Nephron (organoid): ENCODE data around the gene C1orf105.
"Not testable (repeated sequence)": the region's sequence is repeated elsewhere in the genome, so short reads cannot be mapped to it uniquely, and the experiment has no call there.

ENCODE experiments used
- H3K27ac Mint-ChIP-seq, 3 experiments: 2 replicates each; pipeline ENCODE4 v1.8.0; 2020; ENCODE audit warnings: mixed read lengths in 3 of 3, mild to moderate bottlenecking in 2 of 3, moderate library complexity in 1 of 3
- H3K27me3 Mint-ChIP-seq: 2 replicates; pipeline ENCODE4 v1.8.0; 2021; ENCODE audit warnings: low read depth, mild to moderate bottlenecking, moderate library complexity, mixed read lengths
- H3K36me3 Mint-ChIP-seq: 2 replicates; pipeline ENCODE4 v1.8.0; 2020; ENCODE audit warnings: low read depth, mixed read lengths
- H3K4me1 Mint-ChIP-seq: 2 replicates; pipeline ENCODE4 v1.8.0; 2020; ENCODE audit warnings: mixed read lengths
- H3K4me3 Mint-ChIP-seq, 3 experiments: 2 replicates each; pipeline ENCODE4 v1.8.0; 2020; ENCODE audit warnings: mild to moderate bottlenecking in 3 of 3, mixed read lengths in 3 of 3, moderate library complexity in 2 of 3
- H3K9me3 Mint-ChIP-seq: 2 replicates; pipeline ENCODE4 v1.8.0; 2020; ENCODE audit warnings: mixed read lengths
- TF ChIP-seq, protein P1 (sequence below), 3 experiments: fragments of 200-600 bp; sonication (generic); IDR thresholded peaks; one replicate each; pipeline ENCODE4 v1.5.0; 2021; ENCODE audit warnings: antibody characterized with exemption in 3 of 3; ENCODE audit not compliant: unreplicated experiment in 3 of 3

The C1orf105 gene

DNA sequence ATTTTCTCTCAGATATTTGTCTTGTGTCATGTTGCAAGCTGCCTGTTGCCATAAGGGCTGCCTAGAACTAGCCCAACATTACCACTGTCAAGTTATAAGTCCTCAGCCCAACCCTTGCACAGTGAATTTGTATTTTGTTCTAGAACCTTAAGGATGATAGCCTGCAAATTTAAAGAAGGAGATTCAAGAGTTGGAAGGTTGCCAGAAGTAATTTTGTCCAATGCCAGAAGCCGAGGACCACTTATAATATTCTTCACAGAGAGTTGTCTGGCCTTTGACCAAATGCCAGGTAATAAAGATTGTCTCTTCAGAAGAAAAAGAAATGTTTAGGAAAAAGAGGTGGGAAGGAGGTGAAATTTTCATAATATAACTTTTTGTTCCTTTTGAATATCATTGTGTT is 71.9 kb downstream of the C1orf105 start:
- Mint-ChIP-seq H3K27ac (no peak overlapping the region), H3K4me1 (peaks cover 12% of the 10 kb centered on the region), H3K9me3 (no peaks in the 10 kb centered on the region), H3K4me3 (no peak overlapping the region), H3K36me3 (no peaks in the 10 kb centered on the region), H3K27me3 (peaks cover 9% of the 10 kb centered on the region)
- TF ChIP-seq, protein P1, sequence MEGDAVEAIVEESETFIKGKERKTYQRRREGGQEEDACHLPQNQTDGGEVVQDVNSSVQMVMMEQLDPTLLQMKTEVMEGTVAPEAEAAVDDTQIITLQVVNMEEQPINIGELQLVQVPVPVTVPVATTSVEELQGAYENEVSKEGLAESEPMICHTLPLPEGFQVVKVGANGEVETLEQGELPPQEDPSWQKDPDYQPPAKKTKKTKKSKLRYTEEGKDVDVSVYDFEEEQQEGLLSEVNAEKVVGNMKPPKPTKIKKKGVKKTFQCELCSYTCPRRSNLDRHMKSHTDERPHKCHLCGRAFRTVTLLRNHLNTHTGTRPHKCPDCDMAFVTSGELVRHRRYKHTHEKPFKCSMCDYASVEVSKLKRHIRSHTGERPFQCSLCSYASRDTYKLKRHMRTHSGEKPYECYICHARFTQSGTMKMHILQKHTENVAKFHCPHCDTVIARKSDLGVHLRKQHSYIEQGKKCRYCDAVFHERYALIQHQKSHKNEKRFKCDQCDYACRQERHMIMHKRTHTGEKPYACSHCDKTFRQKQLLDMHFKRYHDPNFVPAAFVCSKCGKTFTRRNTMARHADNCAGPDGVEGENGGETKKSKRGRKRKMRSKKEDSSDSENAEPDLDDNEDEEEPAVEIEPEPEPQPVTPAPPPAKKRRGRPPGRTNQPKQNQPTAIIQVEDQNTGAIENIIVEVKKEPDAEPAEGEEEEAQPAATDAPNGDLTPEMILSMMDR (IDR thresholded peaks at IDR 0.05; ENCODE audit: unreplicated experiment in 3 of 3), result no peak

DNA sequence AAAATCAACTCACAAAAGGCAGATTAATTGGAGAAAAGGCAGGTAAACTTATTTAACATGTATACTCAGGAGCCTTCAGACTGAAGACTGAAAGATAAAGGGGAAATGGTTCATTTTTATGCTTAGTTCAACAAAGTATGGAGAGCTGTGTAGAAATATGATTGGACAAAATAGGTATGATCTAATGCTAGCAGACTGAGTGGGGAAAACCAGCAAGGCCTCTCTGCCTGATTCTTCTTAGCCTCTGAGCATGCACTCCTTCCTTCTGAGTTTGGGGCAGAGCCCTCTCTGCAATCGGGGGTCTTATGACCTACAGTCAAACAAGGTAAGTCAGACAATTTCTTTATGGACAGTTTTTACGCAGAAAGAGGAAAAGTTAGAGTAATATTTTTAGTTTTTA is 73.7 kb downstream of the C1orf105 start:
- no peak overlapping the region for H3K4me3 Mint-ChIP-seq
- no peaks in the 10 kb centered on the region for H3K36me3 Mint-ChIP-seq
- H3K27ac Mint-ChIP-seq, result peak overlapping the region in 2 of 3 experiments; percentile 39
- H3K9me3 Mint-ChIP-seq, result no peaks in the 10 kb centered on the region
- peaks cover 9% of the 10 kb centered on the region for H3K27me3 Mint-ChIP-seq
- TF ChIP-seq, protein P1 (IDR thresholded peaks at IDR 0.05; ENCODE audit: unreplicated experiment in 3 of 3), result no peak
- peaks cover 23% of the 10 kb centered on the region for H3K4me1 Mint-ChIP-seq

DNA sequence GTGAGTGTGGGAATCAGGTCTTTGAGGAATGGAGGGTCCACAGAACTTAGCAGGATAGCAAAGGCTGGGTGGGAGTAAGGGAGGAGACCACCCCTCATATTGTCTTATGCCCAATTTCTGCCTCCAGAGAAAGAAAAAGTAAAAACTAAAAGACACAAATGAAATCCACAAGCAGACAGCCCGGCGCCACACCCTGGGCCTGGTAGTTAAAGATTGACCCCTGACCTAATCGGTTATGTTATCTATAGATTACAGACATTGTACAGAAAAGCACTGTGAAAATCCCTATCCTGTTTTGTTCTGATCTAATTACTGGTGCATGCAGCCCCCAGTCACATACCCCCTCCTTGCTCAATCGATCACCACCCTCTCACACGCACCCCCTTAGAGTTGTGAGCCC is 75.6 kb downstream of the C1orf105 start:
- not testable (repeated sequence) for H3K9me3 Mint-ChIP-seq, H3K27me3 Mint-ChIP-seq, H3K36me3 Mint-ChIP-seq, H3K4me3 Mint-ChIP-seq
- Mint-ChIP-seq H3K27ac (peak overlapping the region; percentile 89 to 98 (median 94)), H3K4me1 (peaks cover 23% of the 10 kb centered on the region)

DNA sequence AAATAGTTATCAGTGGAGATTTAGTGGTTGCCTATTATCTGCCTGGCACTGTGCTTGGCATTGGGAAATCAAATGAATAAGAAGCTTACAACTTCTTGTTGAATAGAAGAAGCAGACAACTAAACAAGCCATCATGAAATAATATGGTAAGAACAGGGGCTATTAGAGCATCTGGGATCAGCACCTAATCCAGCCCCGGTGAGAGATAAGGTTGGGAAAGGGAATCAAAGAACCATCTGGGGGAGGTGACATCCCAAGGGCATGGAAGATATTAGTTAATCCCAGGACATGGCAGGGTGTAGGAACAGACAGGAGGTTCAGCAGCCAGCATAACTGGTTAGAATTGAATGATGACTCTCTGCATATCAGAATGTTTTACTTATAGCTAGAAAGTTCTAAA is 76.2 kb downstream of the C1orf105 start:
- Mint-ChIP-seq H3K4me1 (peaks cover 26% of the 10 kb centered on the region), H3K4me3 (no peak overlapping the region), H3K9me3 (no peaks in the 10 kb centered on the region), H3K27ac (peak overlapping the region; percentile 89 to 98 (median 94)), H3K36me3 (no peaks in the 10 kb centered on the region), H3K27me3 (peaks cover 9% of the 10 kb centered on the region)
- TF ChIP-seq, protein P1 (IDR thresholded peaks at IDR 0.05; ENCODE audit: unreplicated experiment in 3 of 3), result no peak

DNA sequence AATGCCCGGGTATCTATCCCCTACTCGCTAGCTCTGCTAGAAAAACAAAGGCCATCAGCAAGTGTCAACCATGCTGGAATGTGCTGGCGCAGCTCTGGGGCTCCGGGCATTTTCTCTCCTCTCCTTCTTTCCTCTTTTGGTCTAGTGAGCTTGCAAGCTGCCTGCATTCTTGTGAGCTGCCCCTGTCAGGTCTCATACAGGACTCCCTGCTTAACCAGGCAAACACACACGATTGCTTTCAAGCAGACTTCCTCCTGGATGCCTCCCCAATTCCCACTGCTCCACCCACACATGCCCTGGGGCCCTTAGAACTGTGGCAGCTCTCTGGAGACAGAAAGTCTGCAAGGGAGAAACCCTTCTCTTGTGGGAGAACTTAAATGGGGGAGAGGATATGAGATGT is 76.7 kb downstream of the C1orf105 start:
- Mint-ChIP-seq H3K4me3 (peak overlapping the region in 2 of 3 experiments; percentile 2 to 17), H3K27ac (peak overlapping the region; percentile 89 to 98 (median 94)), H3K4me1 (peaks cover 30% of the 10 kb centered on the region), H3K27me3 (peaks cover 9% of the 10 kb centered on the region), H3K36me3 (no peaks in the 10 kb centered on the region), H3K9me3 (no peaks in the 10 kb centered on the region)
- TF ChIP-seq, protein P1 (IDR thresholded peaks at IDR 0.05; ENCODE audit: unreplicated experiment in 3 of 3), result no peak

DNA sequence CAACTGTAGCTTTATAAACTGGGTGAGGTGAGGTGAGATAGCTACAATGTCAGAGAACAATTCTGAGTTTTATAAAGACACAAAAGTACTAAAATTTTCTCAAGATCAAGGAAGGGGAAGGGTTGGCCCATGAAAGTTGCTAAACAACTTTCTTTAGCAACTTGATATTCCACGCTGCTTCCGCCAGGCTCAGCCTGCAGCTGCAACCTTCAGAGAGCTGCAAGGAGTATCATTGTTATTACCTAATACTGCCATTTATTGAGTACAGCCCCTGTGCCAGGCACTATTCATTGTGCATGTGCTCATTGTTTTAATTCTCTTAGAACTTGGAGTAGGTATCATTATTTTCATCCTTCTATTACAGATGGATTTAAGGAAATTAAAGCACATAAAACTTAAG is 78.4 kb downstream of the C1orf105 start:
- Mint-ChIP-seq H3K4me1 (peaks cover 30% of the 10 kb centered on the region), H3K27ac (peak overlapping the region; percentile 54 to 77 (median 59)), H3K9me3 (no peaks in the 10 kb centered on the region), H3K36me3 (no peaks in the 10 kb centered on the region), H3K27me3 (peaks cover 4% of the 10 kb centered on the region), H3K4me3 (no peak overlapping the region)
- TF ChIP-seq, protein P1 (IDR thresholded peaks at IDR 0.05; ENCODE audit: unreplicated experiment in 3 of 3), result no peak
